GM18520 (cell line): ENCODE measurements around the gene CCDC92.

Source experiments
- ATAC-seq: cut with Tn5 transposase; IDR thresholded peaks from one replicate; pipeline ENCODE4 v1.9.1; 2021; ENCODE audit not compliant: unreplicated experiment

CCDC92 gene, protein sequence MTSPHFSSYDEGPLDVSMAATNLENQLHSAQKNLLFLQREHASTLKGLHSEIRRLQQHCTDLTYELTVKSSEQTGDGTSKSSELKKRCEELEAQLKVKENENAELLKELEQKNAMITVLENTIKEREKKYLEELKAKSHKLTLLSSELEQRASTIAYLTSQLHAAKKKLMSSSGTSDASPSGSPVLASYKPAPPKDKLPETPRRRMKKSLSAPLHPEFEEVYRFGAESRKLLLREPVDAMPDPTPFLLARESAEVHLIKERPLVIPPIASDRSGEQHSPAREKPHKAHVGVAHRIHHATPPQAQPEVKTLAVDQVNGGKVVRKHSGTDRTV

DNA sequence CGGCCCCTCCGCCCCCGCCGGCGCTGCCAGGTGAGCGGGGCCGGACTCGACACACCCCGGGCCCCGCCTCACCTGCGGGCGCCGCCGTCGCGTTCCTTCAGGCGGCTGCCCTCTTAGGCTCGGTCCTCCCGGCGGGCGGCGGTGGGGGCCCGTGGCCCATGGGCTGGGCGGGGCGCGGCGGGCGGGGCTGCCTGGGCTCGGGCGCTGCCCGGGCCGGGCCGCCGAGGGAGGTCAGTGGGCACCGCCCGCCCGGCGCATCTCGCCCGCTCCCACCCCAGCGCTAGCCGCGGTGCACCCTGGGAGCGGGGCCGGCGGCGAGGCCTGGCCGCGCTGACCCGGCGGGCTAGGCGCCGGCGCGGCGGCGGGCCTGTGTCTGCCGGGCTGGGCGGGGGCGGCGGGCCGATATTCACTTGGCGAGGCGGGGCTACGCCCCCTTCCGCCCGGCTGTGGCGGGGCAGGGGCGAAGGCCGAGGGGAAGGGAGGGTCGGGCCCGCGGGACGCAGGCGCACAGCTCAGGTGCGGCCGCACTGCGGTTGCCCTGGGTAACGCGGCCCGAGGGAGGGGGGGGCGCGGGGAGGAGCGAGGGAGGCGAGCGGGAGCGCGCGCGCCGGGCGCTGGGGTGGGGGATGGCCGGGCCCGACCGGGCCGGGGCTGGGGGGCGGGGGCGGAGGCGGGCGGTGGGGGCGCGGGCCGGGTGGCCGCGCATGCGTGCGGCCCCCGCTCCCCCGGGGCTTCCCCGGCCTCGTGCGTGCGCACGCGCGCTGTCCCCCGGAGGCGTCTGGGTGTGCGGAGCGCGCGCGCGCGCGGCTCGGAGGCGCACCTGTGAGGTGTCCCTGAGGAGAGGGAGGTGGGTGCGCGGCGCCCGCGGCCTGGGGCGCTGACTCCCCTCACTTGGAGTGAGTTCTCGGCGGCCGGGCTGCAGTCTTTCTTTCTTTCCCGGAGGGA is at the start of gene CCDC92, which contains the start of gene ZNF664:
Gene CCDC92 (minus strand): TSS at position 375 of the 945 bp plus-strand sequence. CDS start 28,526 bp downstream, outside the sequence.
Gene ZNF664 (plus strand): TSS at position 759 of the 945 bp plus-strand sequence. CDS start 38,930 bp downstream, outside the sequence.
- peak; percentile 74 for ATAC-seq

DNA sequence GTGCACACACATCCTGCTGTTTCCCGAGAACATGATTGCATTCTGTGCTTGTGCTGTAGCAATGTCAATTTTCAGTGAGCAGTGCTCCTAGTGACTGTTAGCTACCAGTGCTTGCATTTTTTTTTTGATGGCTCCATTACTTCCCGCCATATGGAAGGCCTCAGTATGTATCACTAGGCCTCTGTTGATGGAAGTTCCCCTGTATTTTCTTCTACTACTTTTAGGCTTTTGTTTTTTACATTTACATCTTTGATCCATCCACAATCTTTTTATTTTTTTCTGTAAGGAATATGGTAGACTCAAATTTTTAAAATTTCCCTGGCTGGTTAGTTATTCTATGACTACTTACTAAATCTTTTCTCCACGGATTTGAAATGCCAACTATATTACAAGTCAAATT is 49.5 kb upstream of the CCDC92 start:
- ATAC-seq, result no peak

DNA sequence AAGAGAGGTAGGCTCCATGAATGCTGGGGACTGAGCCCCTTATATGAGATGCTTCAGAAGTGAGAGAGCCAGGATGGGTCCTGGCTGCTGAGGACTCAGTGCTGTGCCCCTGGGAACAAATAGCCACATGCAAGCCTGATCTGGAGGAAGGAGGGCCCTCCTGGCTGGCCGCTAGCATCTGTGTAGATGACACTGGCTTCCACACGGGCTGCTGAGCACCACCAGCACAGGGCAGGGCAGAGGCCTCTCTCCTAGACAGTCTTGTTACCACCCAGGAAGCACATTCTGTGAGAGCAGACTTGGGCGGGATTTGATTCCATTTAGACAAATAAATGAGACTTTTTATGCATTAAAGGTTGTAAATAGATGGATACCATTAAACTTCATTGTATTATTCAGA is 48.4 kb upstream of the CCDC92 start:
- ATAC-seq, result no peak

DNA sequence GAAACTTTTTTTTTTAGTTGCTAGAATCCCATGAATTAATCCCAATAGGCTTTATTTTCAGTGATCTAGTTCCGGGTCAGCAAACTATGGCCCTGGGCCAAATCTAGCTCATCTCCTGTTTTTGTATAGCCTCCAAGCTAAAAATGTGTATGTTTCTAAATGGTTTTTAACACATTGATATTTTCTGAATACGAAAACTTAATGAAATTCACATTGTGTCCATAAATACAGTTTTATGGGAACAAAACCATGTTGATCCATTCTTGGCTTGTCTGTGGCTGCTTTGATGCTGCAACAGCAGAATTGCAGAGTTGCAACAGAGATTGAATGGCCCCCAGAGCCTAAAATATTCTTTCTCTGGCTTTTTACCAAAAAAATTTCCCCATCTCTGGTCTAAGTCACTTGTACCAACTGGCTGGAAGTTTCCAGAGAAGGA is 47.9 kb upstream of the CCDC92 start:
- no peak for ATAC-seq

DNA sequence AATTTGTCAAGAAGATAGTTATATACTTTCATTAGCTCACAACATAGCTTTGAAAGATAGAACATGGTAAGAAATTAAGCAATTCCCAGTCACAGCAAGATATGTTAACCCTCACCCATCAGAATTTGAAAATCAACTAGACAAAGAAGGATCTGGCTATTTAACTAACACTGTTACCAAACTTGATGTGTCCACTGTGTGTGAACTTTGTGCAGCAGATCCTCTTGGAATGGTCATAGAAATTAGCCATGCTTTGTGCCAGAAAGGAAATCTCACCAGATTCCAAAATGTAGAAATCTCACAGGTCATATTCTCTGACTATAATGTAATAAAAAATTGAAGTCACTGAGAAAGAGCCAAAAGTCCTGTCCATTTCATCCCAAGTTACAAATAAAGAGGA is 46.5 kb upstream of the CCDC92 start:
- ATAC-seq, result no peak

DNA sequence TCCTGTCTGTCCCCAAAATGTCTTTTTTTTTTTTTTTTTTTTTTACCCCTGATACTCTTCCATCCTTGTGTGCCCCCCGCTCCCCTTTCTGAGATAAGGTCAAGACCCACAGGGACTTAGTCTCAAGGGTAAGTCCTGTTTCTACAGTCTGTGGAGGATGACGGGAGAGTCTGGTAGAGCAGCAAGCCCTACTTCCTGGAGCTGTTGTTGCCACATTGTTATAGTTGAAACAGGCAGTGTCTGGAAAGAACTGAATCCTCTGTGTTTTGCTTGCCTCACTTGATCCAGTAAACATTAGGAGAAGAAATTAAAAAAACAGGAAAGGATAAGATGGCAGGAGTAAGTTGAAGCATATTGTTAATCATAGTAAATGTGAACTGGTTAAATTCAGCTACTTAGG is 45.9 kb upstream of the CCDC92 start:
- ATAC-seq, result no peak

DNA sequence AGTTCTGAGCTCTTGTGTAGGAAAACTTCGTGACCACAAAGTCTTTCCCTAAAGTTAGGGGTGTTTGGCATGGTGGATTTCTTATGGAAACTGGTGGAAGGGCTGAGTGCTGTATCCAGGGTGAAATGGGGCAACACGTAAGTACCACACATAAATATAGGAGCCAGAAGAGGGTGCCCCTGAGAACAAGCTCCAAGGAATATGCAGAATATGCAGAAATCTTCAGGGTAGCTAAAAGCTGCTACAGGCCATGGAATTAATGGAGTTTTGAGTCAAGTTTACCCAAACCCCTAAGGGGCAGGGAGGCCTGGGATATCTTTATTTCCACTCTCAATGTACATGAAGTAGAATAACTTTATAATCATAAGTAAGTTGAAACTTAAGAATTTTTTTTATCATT is 44.4 kb upstream of the CCDC92 start:
- no peak for ATAC-seq

DNA sequence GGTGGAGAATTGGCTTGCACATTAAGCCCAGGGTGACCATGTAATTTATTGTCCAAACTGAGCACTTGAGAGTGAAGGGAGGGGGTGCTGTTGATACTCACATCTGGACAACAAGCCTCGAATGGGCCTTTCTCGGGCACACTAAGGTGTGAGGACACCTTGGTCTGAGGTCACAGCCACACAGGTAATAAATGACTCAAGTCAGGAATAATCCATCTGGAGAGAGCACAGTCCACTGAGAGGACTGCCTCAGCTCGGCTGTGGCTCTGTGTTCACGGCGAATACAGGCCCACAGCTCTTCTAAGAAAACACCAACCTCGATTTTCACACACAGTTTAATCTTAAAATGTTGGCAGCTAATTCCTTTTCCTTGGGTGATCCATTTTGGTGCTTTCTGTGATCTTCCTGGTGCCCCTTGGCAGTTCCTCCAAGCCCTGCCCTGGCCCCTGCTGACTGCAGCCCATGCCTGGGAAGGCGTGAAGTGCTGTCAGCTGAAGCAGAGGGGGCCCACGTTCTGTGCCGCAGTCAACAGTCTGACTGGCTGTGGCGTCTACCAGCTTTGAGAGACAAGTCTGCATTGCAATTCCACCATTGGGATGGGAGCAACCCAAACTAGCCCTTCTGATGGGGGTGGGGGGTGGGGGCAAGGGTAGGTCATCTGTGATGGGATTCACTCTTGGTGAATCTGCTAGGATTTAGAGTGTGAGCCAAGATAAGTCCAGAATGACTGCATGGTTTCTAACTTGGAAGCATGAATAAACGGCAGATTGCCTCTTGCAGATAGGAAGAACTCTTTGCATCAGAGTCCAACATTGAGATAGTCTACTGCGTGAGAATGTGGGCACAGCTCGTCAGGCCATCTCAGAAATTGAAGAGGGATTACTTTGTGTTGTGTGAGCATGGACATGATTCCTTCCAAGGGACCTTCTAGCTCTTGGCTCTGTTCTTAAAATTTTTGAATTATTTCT is 43.1 kb upstream of the CCDC92 start:
- no peak for ATAC-seq

DNA sequence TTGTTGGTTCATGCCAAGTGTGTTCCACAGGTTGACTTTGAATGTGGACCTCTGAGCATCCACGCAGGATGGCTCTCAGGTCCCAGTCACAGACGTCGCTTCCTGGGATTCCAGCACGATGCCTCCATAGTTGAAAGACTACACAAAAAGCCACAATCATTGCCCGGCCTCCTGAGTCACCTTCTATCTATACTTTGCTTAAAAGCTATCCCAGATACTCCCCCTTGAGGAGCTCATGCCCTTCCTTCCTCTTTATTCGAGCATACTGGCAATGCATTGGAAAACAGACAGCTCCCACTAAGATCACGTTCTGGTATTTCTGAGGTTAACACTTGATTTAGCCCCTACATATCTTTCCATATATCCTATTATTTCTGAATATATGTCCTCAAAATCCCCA is 40.4 kb upstream of the CCDC92 start:
- ATAC-seq, result no peak

DNA sequence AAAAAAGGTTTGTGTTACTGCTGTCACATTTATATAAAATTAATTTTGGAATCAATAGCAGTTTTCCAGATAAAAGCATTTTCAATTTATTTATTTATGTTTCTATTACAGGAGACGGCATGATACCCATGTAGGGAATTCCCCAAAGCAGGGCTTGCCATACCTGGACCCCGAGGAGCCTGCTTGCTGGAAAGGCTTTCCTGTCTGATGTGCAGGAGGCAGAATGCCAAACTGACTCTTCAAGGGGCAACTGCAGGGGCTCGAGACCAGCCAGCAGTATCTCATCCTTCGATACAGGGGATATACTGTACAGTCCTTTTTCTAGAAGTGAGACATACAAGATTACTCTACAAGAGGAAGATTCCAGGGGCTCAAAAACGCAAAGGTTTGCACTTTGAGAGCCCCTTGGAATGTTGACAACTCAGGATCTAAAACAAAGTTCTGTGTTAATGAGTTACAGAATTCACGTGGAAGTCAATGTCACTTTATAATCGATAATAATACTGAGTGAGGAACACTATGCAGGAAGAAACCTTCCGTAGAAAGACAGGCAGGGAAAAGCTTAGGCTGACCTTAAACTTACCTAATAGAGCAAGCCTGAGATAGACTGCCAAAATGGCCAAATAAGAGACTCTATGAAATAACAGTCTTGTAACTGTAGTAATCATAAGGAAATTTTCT is 38.9 kb upstream of the CCDC92 start:
- ATAC-seq, result no peak

DNA sequence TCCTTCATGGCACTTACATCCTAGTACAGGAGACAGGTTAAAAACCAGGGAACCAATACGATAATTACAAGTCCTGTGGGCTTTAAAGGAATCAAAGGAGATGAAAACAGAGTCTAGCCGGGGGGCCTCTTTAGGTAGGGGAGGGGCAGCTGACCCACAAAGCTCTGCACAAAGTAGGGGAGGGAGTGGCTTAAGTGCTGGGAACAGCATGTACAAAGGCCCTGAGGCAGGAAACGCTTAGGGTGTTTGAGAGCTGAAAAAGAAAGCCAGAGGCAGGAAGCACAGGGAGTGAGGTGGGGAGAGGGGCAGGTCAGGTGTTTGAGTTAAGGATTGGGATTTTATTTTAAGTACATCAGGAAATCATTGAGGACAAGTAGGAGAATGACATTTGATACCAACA is 38.1 kb upstream of the CCDC92 start:
- ATAC-seq, result no peak

DNA sequence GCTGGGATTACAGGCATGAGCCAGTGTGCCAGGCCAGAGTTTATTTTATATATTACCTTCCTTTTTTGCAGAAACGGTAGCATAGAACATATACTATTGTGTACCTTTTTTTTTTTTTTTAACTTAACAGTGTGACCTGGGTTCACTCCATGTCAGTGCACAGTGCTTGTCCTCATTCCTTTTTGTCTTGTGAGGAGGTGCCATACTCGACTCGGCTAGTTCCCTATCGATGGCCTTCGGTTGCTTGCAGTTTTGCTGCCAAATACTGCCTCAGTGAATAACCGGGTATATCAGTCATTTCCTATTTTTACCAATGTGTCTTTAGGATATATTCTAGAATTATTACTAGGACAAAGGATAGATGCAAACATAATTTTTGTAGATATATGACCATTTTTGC is 37.1 kb upstream of the CCDC92 start:
- ATAC-seq, result no peak

DNA sequence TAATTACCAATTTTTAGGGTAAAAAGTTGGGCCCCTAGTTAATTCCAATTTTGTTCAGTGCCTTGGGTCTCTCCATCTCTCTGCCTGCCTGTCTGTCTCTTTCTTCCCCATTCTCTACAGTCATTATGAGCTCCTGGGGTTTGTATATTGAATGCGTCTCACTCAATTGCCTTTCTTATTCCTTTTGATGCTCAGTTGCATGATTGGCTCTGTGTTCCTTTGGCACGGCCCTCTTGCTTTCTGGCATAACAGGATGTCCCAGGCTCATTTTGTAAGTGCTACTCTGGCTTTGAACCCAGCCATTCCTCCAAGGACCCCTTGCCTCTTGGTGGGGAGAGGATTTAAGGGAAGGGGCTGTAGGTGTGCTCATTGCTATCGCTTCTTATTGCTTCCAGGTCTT is 36.0 kb upstream of the CCDC92 start:
- ATAC-seq, result no peak

DNA sequence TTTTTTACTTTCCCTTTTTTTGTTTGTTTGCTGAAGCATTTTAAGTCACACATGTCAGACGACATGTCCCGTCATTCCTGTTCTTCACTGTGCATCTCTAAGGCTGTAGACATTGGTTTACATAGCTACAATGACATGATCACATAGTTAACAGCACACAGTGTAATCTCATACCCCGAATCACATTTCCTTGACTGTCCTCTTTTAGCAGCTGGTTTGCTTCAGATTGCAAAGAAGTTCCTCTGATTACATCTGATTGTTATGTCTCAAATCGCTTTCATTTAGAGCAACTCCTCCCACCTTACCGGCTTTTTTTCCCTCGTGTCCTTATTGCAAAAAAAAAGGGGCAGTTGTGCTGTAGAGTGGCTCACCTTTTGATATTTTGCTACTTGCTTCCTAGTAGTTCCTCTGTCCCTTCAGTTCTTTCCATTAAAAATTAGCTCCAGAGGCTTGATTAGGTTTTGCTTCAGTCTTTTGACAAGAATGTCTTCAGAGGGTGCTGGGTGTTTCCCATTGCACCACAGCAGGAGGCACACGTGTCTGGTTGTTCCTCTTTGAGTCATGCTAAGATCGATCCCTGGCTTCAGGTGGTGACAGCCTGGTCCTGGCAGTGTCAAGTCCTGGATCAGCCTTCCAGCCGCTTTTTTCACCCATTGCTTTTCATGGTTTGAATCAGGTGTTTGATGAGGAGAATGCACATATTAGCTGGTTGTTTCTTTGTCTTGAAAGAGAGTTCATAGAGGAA is 35.4 kb upstream of the CCDC92 start:
- no peak for ATAC-seq

DNA sequence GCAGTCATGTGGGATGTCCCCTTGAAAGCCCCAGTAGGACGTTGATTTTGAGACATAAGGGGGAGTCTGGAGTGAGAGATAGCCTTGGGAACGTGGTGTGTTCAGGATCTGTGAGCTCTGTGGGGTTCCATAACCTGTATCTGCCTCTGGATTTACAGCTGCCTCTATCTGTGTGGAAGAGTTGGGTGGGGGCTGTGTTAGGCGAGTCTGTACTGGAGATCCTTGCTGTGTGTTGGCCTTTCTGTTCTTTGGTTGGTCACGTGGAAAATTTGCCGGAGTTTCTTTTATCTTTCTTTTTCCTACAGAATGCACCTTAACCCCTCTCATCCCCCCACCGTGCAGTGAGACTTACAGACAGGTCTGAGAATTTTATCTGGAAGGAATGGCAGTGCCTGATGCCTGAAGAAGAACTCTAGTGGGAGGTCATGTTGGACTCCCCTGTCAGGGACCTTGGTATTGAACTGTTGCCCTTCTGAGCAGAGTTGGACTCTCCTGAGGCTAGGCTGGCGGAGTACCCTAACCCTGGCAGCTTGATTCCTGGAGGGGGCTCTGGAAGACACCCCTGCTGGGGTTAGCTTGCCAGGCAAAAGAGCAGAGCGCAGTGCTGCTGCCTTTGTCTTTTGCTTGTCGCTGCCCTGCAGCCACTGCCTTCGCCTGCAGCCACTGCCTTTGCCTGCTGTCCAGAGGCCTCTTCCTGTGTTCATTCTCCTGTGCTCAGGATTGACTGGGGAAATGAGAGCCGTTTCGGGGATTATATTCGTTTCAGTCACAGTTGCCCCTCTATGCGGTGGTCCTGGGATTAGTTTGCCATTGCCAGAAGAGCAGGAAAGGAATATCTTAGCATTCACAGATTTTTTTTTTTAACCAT is 34.4 kb upstream of the CCDC92 start:
- ATAC-seq, result no peak

DNA sequence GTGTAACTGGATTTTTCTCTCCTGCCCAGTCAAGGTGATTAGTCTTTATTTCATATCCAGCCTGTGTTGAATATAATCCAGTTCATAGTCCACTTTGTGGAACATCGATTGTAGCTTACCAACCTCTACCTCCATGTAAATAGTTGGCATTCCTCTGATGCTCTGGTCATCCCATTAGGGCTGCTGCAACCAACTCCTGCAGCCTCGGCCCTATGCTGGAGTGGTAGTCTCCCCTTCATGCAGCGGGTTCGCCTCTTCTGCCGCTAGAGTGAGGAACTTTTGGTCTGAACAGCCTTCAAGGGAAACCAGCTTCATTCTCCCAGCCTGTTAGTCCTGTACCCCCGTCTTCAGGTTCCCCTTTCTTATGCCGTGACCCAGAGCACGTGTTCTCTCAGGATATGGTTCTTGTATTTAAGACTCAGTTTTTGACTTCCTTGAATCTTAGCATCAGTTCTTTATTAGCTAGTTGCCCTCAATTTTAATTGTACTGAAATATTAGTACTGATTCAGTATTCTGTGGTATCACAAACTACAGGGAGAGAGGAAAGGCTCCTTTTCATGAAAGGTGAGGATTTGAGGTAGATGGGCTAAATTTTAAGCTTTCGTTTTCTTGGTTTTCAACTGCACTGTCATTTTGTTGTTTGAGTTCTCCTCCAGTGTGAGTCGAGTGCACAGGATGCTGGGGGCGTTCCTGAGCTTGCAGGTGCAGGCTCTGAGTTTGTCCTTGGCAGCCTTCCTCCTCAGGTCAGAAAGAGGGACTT is 33.6 kb upstream of the CCDC92 start:
- ATAC-seq, result no peak

DNA sequence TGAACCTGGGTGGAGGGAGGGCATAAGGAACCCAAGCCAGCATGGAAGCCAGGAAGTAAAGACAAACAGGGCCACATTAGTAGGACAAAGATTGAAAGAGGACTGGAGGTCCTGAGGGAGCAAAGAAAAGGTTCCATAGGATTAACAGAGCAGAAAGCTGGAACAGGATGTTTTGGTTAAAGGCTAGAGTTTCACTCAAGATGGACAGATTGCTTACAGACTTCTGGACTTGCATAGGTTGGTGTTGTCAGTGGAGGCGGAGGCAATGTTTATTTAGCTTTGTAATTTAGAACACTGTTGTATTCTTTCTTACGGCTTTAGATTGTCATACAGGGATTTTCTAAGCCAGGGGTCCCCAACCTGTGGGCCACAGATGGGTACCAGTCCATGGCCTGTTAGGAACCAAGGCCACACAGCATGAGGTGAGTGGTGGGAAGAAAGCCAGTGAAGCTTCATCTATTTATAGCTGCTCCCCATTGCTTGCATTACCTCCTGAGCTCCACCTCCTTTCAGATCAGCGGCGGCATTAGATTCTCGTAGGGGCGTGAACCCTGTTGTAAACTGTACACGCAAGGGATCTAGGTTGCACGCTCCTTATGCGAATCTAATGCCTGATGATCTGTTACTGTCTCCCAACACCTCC is 31.7 kb upstream of the CCDC92 start:
- ATAC-seq, result no peak
